Neural cell (in vitro differentiated cells): Measurements from ENCODE around the gene CREB1. TPM values are rescaled to one million over a fixed set of nuclear protein-coding genes. Genes with fewer than 3 reads are reported as not detected.

Experiments
- H2AFZ ChIP-seq: fragments of 200-600, 300-800 bp; sonication (generic), shearing (Covaris generic); 2 replicates; pipeline ENCODE4 v1.6.0; 2014; ENCODE audit warnings: low read depth, mild to moderate bottlenecking, antibody characterized with exemption, low read length, moderate library complexity
- H3F3A ChIP-seq: fragments of 200-600 bp; shearing (Covaris generic); 2 replicates; pipeline ENCODE4 v1.6.1; 2016; ENCODE audit warnings: mild to moderate bottlenecking, moderate library complexity, mixed read lengths, antibody characterized with exemption, low read length; ENCODE audit not compliant: insufficient read depth, poor library complexity, severe bottlenecking
- H3K27ac ChIP-seq: fragments of 200-600, 300-800 bp; sonication (generic), shearing (Covaris generic); 2 replicates; pipeline ENCODE4 v1.5.1; 2014; ENCODE audit warnings: mild to moderate bottlenecking, low read length, moderate library complexity
- H3K27me3 ChIP-seq: fragments of 300-800, 200-600 bp; sonication (generic), shearing (Covaris generic); 2 replicates; pipeline ENCODE4 v1.6.0; 2014; ENCODE audit warnings: mild to moderate bottlenecking, low read depth, low read length, moderate library complexity; ENCODE audit not compliant: insufficient read depth
- H3K36me3 ChIP-seq: fragments of 300-800, 200-600 bp; sonication (generic), shearing (Covaris generic); 2 replicates; pipeline ENCODE4 v1.5.1; 2014; ENCODE audit warnings: mild to moderate bottlenecking, antibody characterized with exemption, low read length, moderate library complexity; ENCODE audit not compliant: insufficient read depth
- H3K4me2 ChIP-seq: fragments of 300-800, 200-600 bp; sonication (generic), shearing (Covaris generic); 2 replicates; pipeline ENCODE4 v1.6.0; 2014; ENCODE audit warnings: mild to moderate bottlenecking, low read length
- H3K4me3 ChIP-seq: fragments of 300-800, 200-600 bp; sonication (generic), shearing (Covaris generic); 2 replicates; pipeline ENCODE4 v1.5.1; 2014; ENCODE audit warnings: mild to moderate bottlenecking, low read length, moderate library complexity
- H3K79me2 ChIP-seq: fragments of 200-600 bp; shearing (Covaris generic); replicated peaks from 2 replicates; pipeline ENCODE4 v1.6.0; 2014; ENCODE audit warnings: mild to moderate bottlenecking, low read length, moderate library complexity; ENCODE audit not compliant: insufficient read depth
- H3K9ac ChIP-seq: fragments of 300-800, 200-600 bp; sonication (generic), shearing (Covaris generic); 2 replicates; pipeline ENCODE4 v1.6.1; 2016; ENCODE audit warnings: mild to moderate bottlenecking, low read length, mixed read lengths
- H3K9me2 ChIP-seq: fragments of 200-600 bp; shearing (Covaris generic); 2 replicates; pipeline ENCODE4 v1.6.1; 2016; ENCODE audit warnings: mild to moderate bottlenecking, low read length, mixed read lengths; ENCODE audit not compliant: insufficient read depth
- H3K9me3 ChIP-seq: fragments of 200-600, 300-800 bp; sonication (generic), shearing (Covaris generic); 2 replicates; pipeline ENCODE4 v1.6.1; 2016; ENCODE audit warnings: mild to moderate bottlenecking, mixed run types, low read length, moderate library complexity, mixed read lengths
- H4K20me1 ChIP-seq: fragments of 200-600 bp; shearing (Covaris generic); 2 replicates; pipeline ENCODE4 v1.6.1; 2016; ENCODE audit warnings: mild to moderate bottlenecking, mixed run types; ENCODE audit not compliant: insufficient read depth
- CTCF ChIP-seq: fragments of 450-650 bp; IDR thresholded peaks from 2 replicates; pipeline ENCODE4 v1.5.1; 2014; ENCODE audit warnings: antibody characterized with exemption, mild to moderate bottlenecking, moderate library complexity; ENCODE audit not compliant: poor library complexity, severe bottlenecking
- EP300 ChIP-seq: fragments of 450-650 bp; conservative IDR thresholded peaks from 2 replicates; pipeline ENCODE4 v1.6.1; 2014; ENCODE audit warnings: antibody characterized with exemption, mild to moderate bottlenecking, moderate library complexity; ENCODE audit not compliant: poor library complexity, severe bottlenecking
- EZH2 ChIP-seq: fragments of 200-600, 300-800 bp; shearing (Covaris generic), sonication (generic); IDR thresholded peaks from 2 replicates; pipeline ENCODE4 v1.6.1; 2014; ENCODE audit warnings: antibody characterized with exemption, low read length, borderline replicate concordance, mild to moderate bottlenecking; ENCODE audit not compliant: insufficient read depth, poor library complexity, severe bottlenecking
- MXI1 ChIP-seq: fragments of 450-650 bp; conservative IDR thresholded peaks from 2 replicates; pipeline ENCODE4 v1.6.1; 2014; ENCODE audit warnings: antibody characterized with exemption, mild to moderate bottlenecking; ENCODE audit not compliant: poor library complexity, severe bottlenecking
- POLR2AphosphoS5 ChIP-seq: IDR thresholded peaks from 2 replicates; pipeline ENCODE4 v1.6.1; 2012
- RAD21 ChIP-seq: fragments of 450-650 bp; conservative IDR thresholded peaks from 2 replicates; pipeline ENCODE4 v1.6.1; 2014; ENCODE audit warnings: antibody characterized with exemption, mild to moderate bottlenecking, moderate library complexity
- REST ChIP-seq: IDR thresholded peaks from 2 replicates; pipeline ENCODE4 v1.6.1; 2012; ENCODE audit warnings: borderline replicate concordance
- SMC3 ChIP-seq: fragments of 450-650 bp; conservative IDR thresholded peaks from 2 replicates; pipeline ENCODE4 v1.6.1; 2014; ENCODE audit warnings: antibody characterized with exemption, mild to moderate bottlenecking, moderate library complexity; ENCODE audit not compliant: poor library complexity
- TAF1 ChIP-seq: IDR thresholded peaks from 2 replicates; pipeline ENCODE4 v1.6.1; 2012; ENCODE audit warnings: low read depth
- polyA plus RNA-seq: library from polyadenylated mRNA; depleted of rRNA; stranded (reverse); fragments of >200 nt; gene quantifications from 2 replicates; pipeline ENCODE4 v1.2.3, GENCODE V29; 2014

The CREB1 gene
- polyA plus RNA-seq, 1 donor from 2014 or later = 38.7 TPM

- Histone ChIP-seq H3K9ac (no peak overlapping the region), H3K27me3 (no peaks in the 10 kb centered on the region), H3K79me2 (no peaks in the 10 kb centered on the region), H3K9me3 (no peaks in the 10 kb centered on the region), H3K9me2 (no peaks in the 10 kb centered on the region), H3K4me2 (no peak overlapping the region), H4K20me1 (no peaks in the 10 kb centered on the region), H3K4me3 (no peak overlapping the region), H3K27ac (no peak overlapping the region), H3F3A (no peaks in the 10 kb centered on the region), H2AFZ (no peak overlapping the region), H3K36me3 (no peaks in the 10 kb centered on the region)
- TF ChIP-seq EP300 (no peak), CTCF (no peak), POLR2AphosphoS5 (no peak), RAD21 (no peak), SMC3 (no peak), EZH2 (no peak), MXI1 (no peak), TAF1 (no peak), REST (no peak)
Measured at GRCh38 chr2:207505728-207506127, 24.0 kb upstream of the CREB1 start.

- no peak overlapping the region for H2AFZ ChIP-seq
Measured at GRCh38 chr2:207506426-207506825, 23.3 kb upstream of the CREB1 start.

GRCh38 chr2:207510148-207510547 lies 19.6 kb upstream of the CREB1 start:
- Histone ChIP-seq H3K9me3 (no peaks in the 10 kb centered on the region), H3K4me2 (no peak overlapping the region), H3K9ac (no peak overlapping the region), H3K4me3 (no peak overlapping the region), H3F3A (no peaks in the 10 kb centered on the region), H2AFZ (no peak overlapping the region), H4K20me1 (no peaks in the 10 kb centered on the region), H3K27ac (no peak overlapping the region), H3K36me3 (no peaks in the 10 kb centered on the region), H3K79me2 (no peaks in the 10 kb centered on the region), H3K9me2 (no peaks in the 10 kb centered on the region), H3K27me3 (no peaks in the 10 kb centered on the region)
- TF ChIP-seq CTCF = no peak
- no peak for TF ChIP-seq EZH2
- TF ChIP-seq POLR2AphosphoS5 = no peak
- no peak for TF ChIP-seq MXI1
- no peak for TF ChIP-seq REST
- no peak for TF ChIP-seq SMC3
- no peak for TF ChIP-seq TAF1
- no peak for TF ChIP-seq RAD21
- no peak for TF ChIP-seq EP300

More at GRCh38 chr2:207506426-207506825, 23.3 kb upstream of the CREB1 start:
- Histone ChIP-seq H3K27ac (no peak overlapping the region), H3F3A (no peaks in the 10 kb centered on the region), H4K20me1 (no peaks in the 10 kb centered on the region), H3K27me3 (no peaks in the 10 kb centered on the region), H3K9ac (no peak overlapping the region), H3K9me3 (no peaks in the 10 kb centered on the region), H3K9me2 (no peaks in the 10 kb centered on the region), H3K4me2 (no peak overlapping the region), H3K4me3 (no peak overlapping the region), H3K79me2 (no peaks in the 10 kb centered on the region), H3K36me3 (no peaks in the 10 kb centered on the region)
- no peak for TF ChIP-seq POLR2AphosphoS5
